GM12878 (cell line): ENCODE data around the gene DLEC1. TPM values are rescaled to one million over a fixed set of nuclear protein-coding genes. Genes with fewer than 3 reads are reported as not detected.

ENCODE experiments used
- ATF3 ChIP-seq: IDR thresholded peaks from 2 replicates; pipeline ENCODE4 v1.6.1; 2011; ENCODE audit warnings: low read depth, mild to moderate bottlenecking, low read length, moderate library complexity, borderline replicate concordance; ENCODE audit errors: extremely low read depth
- ESRRA ChIP-seq: IDR thresholded peaks from 2 replicates; pipeline ENCODE4 v1.6.1; 2012; ENCODE audit warnings: mild to moderate bottlenecking, low read length, improper control_type of control experiment
- IKZF2 ChIP-seq, 2 experiments: fragments of 450-650 bp; IDR thresholded peaks; 2 replicates each; pipeline ENCODE4 v1.6.1; 2017; ENCODE audit warnings: mild to moderate bottlenecking in 2 of 2, moderate library complexity in 2 of 2
- MTA2 ChIP-seq: fragments of 450-650 bp; IDR thresholded peaks from 2 replicates; pipeline ENCODE4 v1.6.1; 2016; ENCODE audit warnings: low read depth, mild to moderate bottlenecking, moderate library complexity
- NKRF ChIP-seq: fragments of 450-650 bp; conservative IDR thresholded peaks from 2 replicates; pipeline ENCODE4 v1.6.1; 2017; ENCODE audit warnings: mild to moderate bottlenecking, moderate library complexity
- POLR2A ChIP-seq: IDR thresholded peaks from 2 replicates; pipeline ENCODE4 v1.6.1; 2011; ENCODE audit warnings: low read depth, mild to moderate bottlenecking, low read length
- RAD51 ChIP-seq: fragments of 450-650 bp; IDR thresholded peaks from 2 replicates; pipeline ENCODE4 v1.6.1; 2016; ENCODE audit warnings: moderate library complexity, mild to moderate bottlenecking, inconsistent platforms
- SIN3A ChIP-seq: IDR thresholded peaks from 2 replicates; pipeline ENCODE4 v1.6.1; 2012; ENCODE audit warnings: low read depth, low read length, improper control_type of control experiment
- SREBF1 ChIP-seq: IDR thresholded peaks from 2 replicates; pipeline ENCODE4 v1.6.1; 2012; ENCODE audit warnings: mild to moderate bottlenecking, low read length
- ZBTB4 ChIP-seq: fragments of 450-650 bp; formaldehyde crosslinking; IDR thresholded peaks from 2 replicates; pipeline ENCODE4 v1.4.0; 2022; ENCODE audit warnings: mild to moderate bottlenecking, moderate library complexity
- ZNF274 ChIP-seq: IDR thresholded peaks from one replicate; pipeline ENCODE4 v1.8.0; 2011; ENCODE audit not compliant: insufficient read length, insufficient read depth
- polyA plus RNA-seq, 11 experiments: library from polyadenylated mRNA; depleted of rRNA in 4 of 11; unstranded in 6 of 11; stranded (reverse) in 5 of 11; fragments of >200 nt; fragmentation: Nextera tagmentation in 4 of 11; fragmentation: Illumina TruSeq in 1 of 11; extraction: Ambion mirVana in 4 of 11; extraction: Trizol in 1 of 11; gene quantifications; 1 replicate in 1 of 11; 2 replicates in 10 of 11; pipeline versions ENCODE4 v1.2.1 to v1.2.3, GENCODE V29; 2011 to 2016; ENCODE audit warnings: inconsistent platforms in 2 of 11, missing spikeins in 2 of 11, low read depth in 1 of 11
- total RNA-seq, 4 experiments: library from RNA; depleted of rRNA in 3 of 4; stranded (reverse); fragments of >200 nt in 3 of 4; fragmentation: Illumina TruSeq in 1 of 4; extraction: Trizol in 1 of 4; gene quantifications; 2 replicates each; pipeline versions ENCODE4 v1.2.1 to v1.2.3, GENCODE V29; 2013 to 2021

The DLEC1 gene
- total and polyA plus RNA-seq, 10 of the 15 experiments (the other 5 are each of a cell fraction or from before 2014, with no cell fraction given), result 0.03 to 0.29 (median 0.07) TPM; not detected in 3

- no peak for TF ChIP-seq ESRRA
- no peak for TF ChIP-seq MTA2
- no peak for TF ChIP-seq ATF3
- no peak for TF ChIP-seq NKRF
- TF ChIP-seq POLR2A, result no peak
- no peak for TF ChIP-seq RAD51
- no peak for TF ChIP-seq ZBTB4 (CRISPR knock-in tag)
- no peak for TF ChIP-seq SIN3A
- no peak for TF ChIP-seq SREBF1
- no peak for TF ChIP-seq ZNF274
- no peak for TF ChIP-seq IKZF2 (IDR thresholded peaks at IDR 0.05)
These were observed 29.0 kb upstream of the DLEC1 start (continued) for GRCh38 chr3:38009807-38010591.
